Rectal smooth muscle tissue (tissue), 1 donor: ENCODE data around the gene MDM1.

Experiments
- H3K27ac ChIP-seq: one replicate; pipeline ENCODE4 v1.7.0; 2013; ENCODE audit warnings: low read depth, low read length, inconsistent platforms
- H3K27me3 ChIP-seq: one replicate; pipeline ENCODE4 v1.7.0; 2013; ENCODE audit warnings: low read length; ENCODE audit not compliant: control insufficient read depth, insufficient read depth
- H3K36me3 ChIP-seq: one replicate; pipeline ENCODE4 v1.7.0; 2013; ENCODE audit warnings: low read length; ENCODE audit not compliant: control insufficient read depth, insufficient read depth
- H3K4me1 ChIP-seq: one replicate; pipeline ENCODE4 v1.7.0; 2013; ENCODE audit warnings: low read length; ENCODE audit not compliant: control insufficient read depth, insufficient read depth
- H3K4me3 ChIP-seq: one replicate; pipeline ENCODE4 v1.7.0; 2013; ENCODE audit warnings: low read length
- H3K9ac ChIP-seq: one replicate; pipeline ENCODE4 v1.7.0; 2013; ENCODE audit warnings: low read length

Gene MDM1

GRCh38 chr12:68276402-68276930 is 55.7 kb downstream of the MDM1 start:
- Histone ChIP-seq H3K4me3 (no peak overlapping the region), H3K4me1 (no peaks in the 10 kb centered on the region), H3K9ac (no peak overlapping the region), H3K27me3 (no peaks in the 10 kb centered on the region), H3K27ac (no peak overlapping the region), H3K36me3 (no peaks in the 10 kb centered on the region)

DNA sequence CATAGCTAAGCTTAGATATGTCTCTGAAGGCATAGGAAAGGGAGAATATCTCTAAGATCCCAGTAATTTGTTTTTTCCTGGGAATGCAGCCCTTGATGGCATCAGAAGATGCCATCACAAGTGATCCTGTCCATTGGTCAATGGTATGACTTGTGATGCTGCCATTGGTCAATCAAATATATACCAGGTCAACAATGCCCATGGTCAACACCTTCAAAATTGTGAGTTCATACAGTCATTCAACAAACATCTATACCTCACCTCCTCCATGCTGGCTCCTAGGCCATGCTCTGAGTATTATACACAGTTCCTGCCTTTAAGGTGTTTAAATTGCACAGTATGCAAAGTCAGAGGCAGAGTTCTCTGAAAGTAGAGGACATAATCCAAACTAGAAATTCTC is 59.4 kb downstream of the MDM1 start:
- no peaks in the 10 kb centered on the region for H3K36me3 ChIP-seq
- no peak overlapping the region for H3K9ac ChIP-seq
- H3K27ac ChIP-seq, result no peak overlapping the region
- H3K4me1 ChIP-seq, result no peaks in the 10 kb centered on the region
- no peak overlapping the region for H3K4me3 ChIP-seq
- H3K27me3 ChIP-seq, result no peaks in the 10 kb centered on the region

- Histone ChIP-seq H3K4me1 (no peaks in the 10 kb centered on the region), H3K27ac (no peak overlapping the region), H3K36me3 (no peaks in the 10 kb centered on the region), H3K9ac (no peak overlapping the region), H3K4me3 (no peak overlapping the region), H3K27me3 (no peaks in the 10 kb centered on the region)
Measured at GRCh38 chr12:68271346-68271745, 60.8 kb downstream of the MDM1 start.

- Histone ChIP-seq H3K27ac (no peak overlapping the region), H3K9ac (no peak overlapping the region), H3K4me1 (no peaks in the 10 kb centered on the region), H3K27me3 (no peaks in the 10 kb centered on the region), H3K36me3 (no peaks in the 10 kb centered on the region), H3K4me3 (no peak overlapping the region)
Measured at GRCh38 chr12:68270358-68270757, 61.8 kb downstream of the MDM1 start.

- no peak overlapping the region for H3K9ac ChIP-seq
- H3K36me3 ChIP-seq, result no peaks in the 10 kb centered on the region
- no peaks in the 10 kb centered on the region for H3K4me1 ChIP-seq
- no peak overlapping the region for H3K4me3 ChIP-seq
- H3K27me3 ChIP-seq, result no peaks in the 10 kb centered on the region
- no peak overlapping the region for H3K27ac ChIP-seq
Measured at GRCh38 chr12:68269779-68270178, 62.4 kb downstream of the MDM1 start.

DNA sequence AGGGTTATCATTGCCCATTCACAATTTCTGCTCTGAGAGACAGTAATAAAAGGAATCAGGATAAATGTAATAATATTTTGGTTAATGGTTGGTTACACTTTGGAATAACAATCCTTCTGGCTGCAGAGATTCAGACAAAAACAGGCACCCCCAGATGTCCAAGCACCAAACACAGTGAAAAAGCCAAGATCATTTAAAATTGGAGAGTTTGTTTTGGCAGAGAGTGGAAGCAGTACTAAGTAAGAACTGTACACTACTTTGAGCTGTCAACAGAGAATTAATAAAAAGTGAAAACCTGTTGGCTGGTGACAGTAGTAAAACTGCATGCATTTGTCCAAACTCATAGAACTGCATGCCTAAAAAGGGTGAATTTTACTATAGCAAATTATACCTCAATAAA is 63.2 kb downstream of the MDM1 start:
- Histone ChIP-seq H3K4me1 (no peaks in the 10 kb centered on the region), H3K27me3 (no peaks in the 10 kb centered on the region), H3K4me3 (no peak overlapping the region), H3K27ac (no peak overlapping the region), H3K36me3 (no peaks in the 10 kb centered on the region), H3K9ac (no peak overlapping the region)

DNA sequence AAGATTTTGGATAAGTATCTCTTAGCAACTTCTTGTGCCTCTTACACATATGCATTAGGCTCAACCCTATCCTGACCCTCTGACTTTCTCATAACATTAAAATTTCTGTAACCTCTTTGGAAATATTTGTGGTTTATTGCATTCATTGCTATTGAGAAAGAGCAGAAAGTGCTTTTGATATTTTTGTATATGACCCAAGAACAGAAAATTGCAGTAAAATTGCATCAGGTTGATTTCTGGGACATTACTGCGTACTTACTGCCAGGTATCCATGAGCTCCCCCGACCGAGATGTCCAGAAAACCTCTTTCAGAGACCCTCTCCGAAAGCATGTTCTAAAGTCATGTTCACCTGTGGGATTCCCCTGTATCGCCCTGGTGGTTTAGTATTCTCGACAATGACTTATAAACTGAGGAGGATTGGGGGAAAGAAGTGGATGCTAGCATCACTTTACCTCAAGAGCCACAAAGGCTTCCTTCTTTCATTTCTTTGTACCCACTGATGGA is 64.2 kb downstream of the MDM1 start:
- H3K4me3 ChIP-seq, result no peak overlapping the region
- H3K4me1 ChIP-seq, result no peaks in the 10 kb centered on the region
- H3K36me3 ChIP-seq, result no peaks in the 10 kb centered on the region
- no peak overlapping the region for H3K27ac ChIP-seq
- H3K9ac ChIP-seq, result no peak overlapping the region
- no peaks in the 10 kb centered on the region for H3K27me3 ChIP-seq

DNA sequence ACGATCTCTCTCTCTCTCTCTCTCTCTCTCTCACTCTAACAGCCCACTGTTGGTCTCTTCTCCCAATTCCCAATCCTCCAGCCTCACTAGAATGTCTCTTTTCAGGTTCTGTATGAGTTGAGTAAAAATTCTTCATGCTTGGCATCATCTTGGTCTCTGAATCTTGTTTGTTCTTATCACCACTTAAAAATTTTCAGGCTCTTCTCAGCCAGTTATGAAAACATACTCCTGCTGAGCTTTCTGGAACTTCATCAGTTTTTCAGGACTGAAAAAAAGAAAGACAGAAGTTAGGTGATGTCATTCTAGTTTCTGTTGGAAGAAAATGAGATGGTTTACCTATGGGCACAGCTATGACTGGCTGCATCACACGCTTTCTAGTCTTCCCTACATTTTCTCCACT is 67.3 kb downstream of the MDM1 start:
- no peaks in the 10 kb centered on the region for H3K27me3 ChIP-seq
- no peaks in the 10 kb centered on the region for H3K4me1 ChIP-seq
- no peak overlapping the region for H3K4me3 ChIP-seq
- no peak overlapping the region for H3K27ac ChIP-seq
- no peaks in the 10 kb centered on the region for H3K36me3 ChIP-seq
- H3K9ac ChIP-seq, result no peak overlapping the region

GRCh38 chr12:68264158-68264855 is 67.9 kb downstream of the MDM1 start:
- Histone ChIP-seq H3K9ac (no peak overlapping the region), H3K27me3 (no peaks in the 10 kb centered on the region), H3K27ac (no peak overlapping the region), H3K36me3 (no peaks in the 10 kb centered on the region), H3K4me3 (no peak overlapping the region), H3K4me1 (no peaks in the 10 kb centered on the region)

GRCh38 chr12:68263366-68263765 is 68.8 kb downstream of the MDM1 start:
- Histone ChIP-seq H3K27ac (no peak overlapping the region), H3K4me3 (no peak overlapping the region), H3K27me3 (no peaks in the 10 kb centered on the region), H3K4me1 (no peaks in the 10 kb centered on the region), H3K9ac (no peak overlapping the region), H3K36me3 (no peaks in the 10 kb centered on the region)

DNA sequence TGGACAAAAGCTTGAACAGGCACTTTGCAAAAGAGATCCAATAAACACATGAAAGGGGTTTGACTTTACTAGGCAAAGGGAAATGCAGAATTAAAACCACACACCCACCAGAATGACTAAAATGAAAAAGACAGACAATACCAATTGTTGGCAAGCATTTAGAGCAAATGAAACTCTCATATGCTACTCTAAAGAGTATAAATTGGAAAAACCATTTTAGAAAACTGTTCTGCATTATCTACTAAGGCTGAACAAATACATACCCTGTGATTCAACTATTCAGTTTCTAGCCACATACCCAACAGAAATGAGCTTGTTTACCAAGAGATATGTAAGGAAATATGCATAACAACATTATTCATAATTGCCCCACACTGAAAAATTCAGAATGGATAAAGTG is 70.3 kb downstream of the MDM1 start:
- H3K27me3 ChIP-seq, result no peaks in the 10 kb centered on the region
- H3K4me3 ChIP-seq, result no peak overlapping the region
- no peak overlapping the region for H3K9ac ChIP-seq
- H3K36me3 ChIP-seq, result no peaks in the 10 kb centered on the region
- H3K27ac ChIP-seq, result no peak overlapping the region
- H3K4me1 ChIP-seq, result no peaks in the 10 kb centered on the region

GRCh38 chr12:68260153-68260552 is 72.0 kb downstream of the MDM1 start:
- Histone ChIP-seq H3K36me3 (no peaks in the 10 kb centered on the region), H3K27ac (no peak overlapping the region), H3K9ac (no peak overlapping the region), H3K27me3 (no peaks in the 10 kb centered on the region), H3K4me1 (no peaks in the 10 kb centered on the region), H3K4me3 (no peak overlapping the region)

GRCh38 chr12:68259318-68259940 is 72.7 kb downstream of the MDM1 start:
- no peaks in the 10 kb centered on the region for H3K27me3 ChIP-seq
- no peaks in the 10 kb centered on the region for H3K36me3 ChIP-seq
- no peak overlapping the region for H3K27ac ChIP-seq
- H3K4me3 ChIP-seq, result no peak overlapping the region
- no peak overlapping the region for H3K9ac ChIP-seq
- H3K4me1 ChIP-seq, result no peaks in the 10 kb centered on the region
